NCI-H446 (cell line): ENCODE measurements around the gene LZTS2.

ENCODE experiments used
- DNase-seq, 2 experiments: peaks; one replicate each; lab custom pipeline; 2025; lab: John Stamatoyannopoulos, UW

The LZTS2 gene

GRCh38 chr10:100998183-100998990 is 1.2 kb upstream of the LZTS2 start:
- DNase-seq: peak; percentile 70 to 86

GRCh38 chr10:100998991-100999741 is 442 bp upstream of the LZTS2 start:
- DNase-seq: peak; percentile 8 to 68

GRCh38 chr10:101000127-101000914 is 713 bp downstream of the LZTS2 start:
- DNase-seq: peak in 1 of 2 experiments; percentile 17

DNA sequence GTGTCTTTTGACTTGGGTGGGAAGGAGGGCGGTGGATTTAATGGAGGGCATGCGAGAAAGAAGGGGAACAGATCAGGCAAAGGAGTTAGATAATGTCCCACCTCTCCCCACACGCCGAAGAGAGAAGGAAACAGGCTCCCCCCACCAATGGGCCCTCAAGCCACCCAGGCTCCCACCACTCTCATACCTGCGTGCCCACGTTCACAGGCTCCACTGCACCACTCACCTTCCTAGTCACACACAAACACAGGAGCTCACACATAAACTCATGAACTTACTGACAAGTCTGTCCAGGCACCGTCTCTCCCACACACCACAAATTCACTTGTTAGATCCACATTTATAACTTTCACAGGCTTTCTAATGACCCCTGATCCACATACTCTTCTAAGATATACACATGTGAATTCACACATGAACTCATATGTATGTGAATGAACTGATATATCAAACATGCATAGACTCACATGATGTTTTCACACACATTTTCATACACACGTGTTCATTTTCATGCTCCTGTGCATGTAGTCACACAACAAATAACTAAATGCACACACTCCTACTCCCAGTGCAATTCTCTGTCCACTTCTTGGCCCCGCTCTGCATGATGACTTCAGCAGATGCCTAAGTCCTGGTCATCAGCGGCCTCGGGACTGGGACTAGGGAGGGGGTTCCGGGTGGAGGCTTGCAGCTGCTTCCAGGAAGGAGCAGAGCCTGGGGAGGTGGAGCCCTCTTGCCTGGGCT is 1.5 kb downstream of the LZTS2 start:
- DNase-seq: no peak

DNA sequence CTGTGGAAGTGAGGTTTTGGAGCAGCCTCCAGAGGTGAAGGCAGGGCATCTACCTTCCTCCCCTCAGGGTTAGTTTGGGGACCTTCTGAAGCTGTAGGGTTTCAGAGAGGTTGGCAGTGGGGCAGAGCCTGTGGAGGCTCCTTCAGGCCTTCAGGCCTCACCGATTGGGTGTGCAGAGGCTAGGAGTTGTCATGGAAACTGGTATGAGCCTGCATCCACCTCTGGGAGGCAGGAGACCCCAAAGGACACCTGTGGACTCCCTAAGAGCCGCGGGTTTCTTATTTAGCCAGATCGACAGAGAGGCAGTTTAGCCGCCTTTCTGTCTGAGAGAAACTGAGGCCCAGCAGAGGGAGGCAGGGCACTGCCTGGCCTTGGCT is 2.0 kb downstream of the LZTS2 start:
- no peak for DNase-seq

DNA sequence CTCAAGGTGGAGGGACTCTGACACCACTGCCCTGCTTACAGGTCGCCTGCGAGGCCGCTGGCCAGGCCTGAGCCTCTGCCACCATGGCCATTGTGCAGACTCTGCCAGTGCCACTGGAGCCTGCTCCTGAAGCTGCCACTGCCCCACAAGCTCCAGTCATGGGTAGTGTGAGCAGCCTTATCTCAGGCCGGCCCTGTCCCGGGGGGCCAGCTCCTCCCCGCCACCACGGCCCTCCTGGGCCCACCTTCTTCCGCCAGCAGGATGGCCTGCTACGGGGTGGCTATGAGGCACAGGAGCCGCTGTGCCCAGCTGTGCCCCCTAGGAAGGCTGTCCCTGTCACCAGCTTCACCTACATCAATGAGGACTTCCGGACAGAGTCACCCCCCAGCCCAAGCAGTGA is 2.8 kb downstream of the LZTS2 start:
- DNase-seq: no peak

- DNase-seq: no peak
These were observed 4.1 kb downstream of the LZTS2 start for GRCh38 chr10:101003639-101004206.

- DNase-seq: no peak
These were observed 5.8 kb downstream of the LZTS2 start for GRCh38 chr10:101005361-101005760.

GRCh38 chr10:101005869-101006567 is 6.4 kb downstream of the LZTS2 start:
- no peak for DNase-seq

DNA sequence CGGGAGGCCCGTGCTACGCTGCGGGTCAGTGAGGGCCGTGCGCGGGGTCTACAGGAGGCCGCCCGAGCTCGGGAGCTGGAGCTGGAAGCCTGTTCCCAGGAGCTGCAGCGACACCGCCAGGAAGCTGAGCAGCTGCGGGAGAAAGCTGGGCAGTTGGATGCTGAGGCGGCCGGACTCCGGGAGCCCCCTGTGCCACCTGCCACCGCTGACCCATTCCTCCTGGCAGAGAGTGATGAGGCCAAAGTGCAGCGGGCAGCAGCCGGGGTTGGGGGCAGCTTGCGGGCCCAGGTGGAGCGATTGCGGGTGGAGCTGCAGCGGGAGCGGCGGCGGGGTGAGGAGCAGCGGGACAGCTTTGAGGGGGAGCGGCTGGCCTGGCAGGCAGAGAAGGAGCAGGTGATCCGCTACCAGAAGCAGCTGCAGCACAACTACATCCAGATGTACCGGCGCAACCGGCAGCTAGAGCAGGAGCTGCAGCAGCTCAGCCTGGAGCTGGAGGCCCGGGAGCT is 7.0 kb downstream of the LZTS2 start:
- no peak for DNase-seq

DNA sequence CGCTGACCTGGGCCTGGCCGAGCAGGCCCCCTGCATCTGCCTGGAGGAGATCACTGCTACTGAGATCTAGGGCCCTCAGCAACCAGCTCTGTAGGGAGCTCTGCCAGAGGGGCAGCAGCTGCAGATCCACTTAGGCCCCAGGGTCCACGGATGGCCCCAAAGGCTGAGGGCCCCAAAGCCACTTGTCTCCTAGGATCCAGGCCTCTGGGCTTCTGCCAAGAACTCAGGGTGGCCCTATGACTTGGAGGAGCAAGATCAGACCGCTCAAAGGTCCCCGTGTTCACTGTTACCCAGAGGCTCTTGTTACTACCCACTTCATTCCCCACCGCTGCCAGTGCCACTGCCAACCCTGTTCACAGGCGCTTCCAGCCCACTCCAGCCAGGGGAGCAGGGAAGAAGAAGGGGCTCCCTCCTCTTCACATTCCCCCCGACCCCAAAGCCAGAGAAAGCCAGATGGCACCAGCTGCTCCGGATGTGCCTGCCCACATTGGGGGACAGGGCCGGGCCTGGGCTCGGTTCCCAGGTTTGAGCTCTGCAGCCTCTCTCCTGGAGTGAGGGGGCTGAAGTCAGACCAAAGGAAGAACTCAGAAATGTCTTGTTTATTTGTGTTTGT is 7.6 kb downstream of the LZTS2 start:
- no peak for DNase-seq

- DNase-seq: no peak
These were observed 8.6 kb downstream of the LZTS2 start for GRCh38 chr10:101007915-101008822.

- no peak for DNase-seq
These were observed 9.3 kb downstream of the LZTS2 start for GRCh38 chr10:101008823-101009423.

DNA sequence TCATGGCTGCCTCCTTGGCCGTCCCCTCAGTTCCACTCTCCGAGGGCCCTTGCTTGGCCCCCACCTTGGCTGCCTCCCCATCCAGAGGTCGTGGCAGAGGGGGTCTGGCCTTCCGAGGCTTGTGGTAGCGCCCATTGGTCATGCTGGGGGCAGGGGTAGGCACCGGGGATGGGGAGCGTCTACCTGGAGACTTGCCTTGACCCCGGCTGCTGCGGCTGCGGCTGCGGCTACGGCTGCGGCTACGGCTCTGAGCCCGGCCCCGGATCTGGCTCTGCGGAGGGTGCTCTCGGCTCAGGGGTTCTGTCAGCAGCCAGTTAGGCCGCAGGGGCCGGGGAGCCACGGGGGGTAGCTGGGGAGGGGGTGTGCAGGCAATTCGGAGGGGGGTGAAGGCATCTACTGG is 10.7 kb downstream of the LZTS2 start:
- no peak for DNase-seq

DNA sequence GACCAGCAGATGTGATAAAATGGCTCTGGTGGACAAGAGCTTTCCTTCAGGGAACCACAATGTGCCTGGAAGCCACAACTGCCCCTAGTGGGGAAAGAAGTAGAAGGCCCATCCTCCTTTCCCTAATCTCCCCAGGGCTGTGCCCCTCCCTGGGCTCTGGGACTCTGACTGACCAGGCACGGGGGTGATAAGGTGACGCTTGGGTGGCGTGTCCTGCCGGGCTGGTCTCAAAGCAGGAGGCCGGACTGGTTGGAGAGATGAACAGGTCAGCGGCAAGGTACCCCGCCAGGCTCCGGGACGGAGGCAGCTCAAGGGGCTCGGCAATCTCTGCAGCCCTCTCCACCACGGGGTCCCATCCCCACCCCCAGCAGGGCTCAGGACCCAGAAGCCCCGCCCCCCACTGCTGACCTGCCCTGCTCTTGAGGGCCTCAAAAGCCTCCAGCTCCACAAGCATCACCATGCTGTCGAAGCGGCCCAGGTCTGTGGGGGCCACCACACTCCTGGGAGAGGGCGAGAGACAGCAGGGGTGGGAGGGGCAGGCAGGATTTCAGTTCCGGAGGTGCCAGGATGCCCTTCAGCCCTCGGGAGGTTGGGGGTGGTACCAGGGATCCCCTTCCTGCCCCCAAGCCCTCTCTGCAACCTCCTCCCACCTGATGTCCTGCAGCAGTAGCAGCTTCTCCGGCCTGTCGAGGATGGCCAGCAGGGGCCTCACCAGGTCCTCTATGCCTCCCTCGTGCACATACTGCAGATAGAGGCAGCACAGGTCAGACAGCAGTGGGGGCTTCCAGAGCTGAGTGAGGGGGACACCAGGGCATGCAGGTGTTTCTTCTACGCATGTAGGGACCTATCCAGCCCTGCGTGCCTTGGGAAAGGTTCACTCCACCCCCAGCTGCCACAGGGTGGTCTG is 12.2 kb downstream of the LZTS2 start:
- no peak for DNase-seq

- DNase-seq: peak; percentile 38 to 77
These were observed 13.1 kb downstream of the LZTS2 start for GRCh38 chr10:101012525-101013364.

- DNase-seq: no peak
These were observed 13.8 kb downstream of the LZTS2 start for GRCh38 chr10:101013365-101013825.
